ENCODE measurements around the gene CEBPZOS.
"Not testable (repeated sequence)": the region's sequence is repeated elsewhere in the genome, so short reads cannot be mapped to it uniquely, and the experiment has no call there.

Gene CEBPZOS

GRCh38 chr2:37203708-37204107, 7.4 kb downstream of the CEBPZOS start:
- H3K4me1 Mint-ChIP-seq (ENCODE audit: low read depth): peaks cover 19% of the 10 kb centered on the region
- no peak overlapping the region for H3K4me3 Mint-ChIP-seq
- H3K36me3 Mint-ChIP-seq (ENCODE audit: low read depth): peaks cover 77% of the 10 kb centered on the region
- no peaks in the 10 kb centered on the region for H3K27me3 Mint-ChIP-seq
- intact Hi-C loops (cut with micrococcal nuclease): no loop called here
- no peak overlapping the region for H3K27ac Mint-ChIP-seq
- peaks cover 40% of the 10 kb centered on the region for H3K9me3 Mint-ChIP-seq

- peaks cover 51% of the 10 kb centered on the region for H3K9me3 Mint-ChIP-seq
- not testable (repeated sequence) for H3K27ac Mint-ChIP-seq
These were observed 8.9 kb downstream of the CEBPZOS start for GRCh38 chr2:37205071-37205661.

GRCh38 chr2:37205689-37206341, 9.5 kb downstream of the CEBPZOS start:
- H3K27me3 Mint-ChIP-seq: no peaks in the 10 kb centered on the region
- H3K4me1 Mint-ChIP-seq (ENCODE audit: low read depth): peaks cover 9% of the 10 kb centered on the region
- H3K27ac Mint-ChIP-seq: no peak overlapping the region
- no peak overlapping the region for H3K4me3 Mint-ChIP-seq
- intact Hi-C loops (cut with micrococcal nuclease): no loop called here
- H3K9me3 Mint-ChIP-seq: peaks cover 51% of the 10 kb centered on the region
- H3K36me3 Mint-ChIP-seq (ENCODE audit: low read depth): peaks cover 92% of the 10 kb centered on the region

More at GRCh38 chr2:37205071-37205661, 8.9 kb downstream of the CEBPZOS start:
- H3K4me3 Mint-ChIP-seq; intact Hi-C loops (cut with micrococcal nuclease); H3K27me3 Mint-ChIP-seq; H3K4me1 Mint-ChIP-seq (ENCODE audit: low read depth): not testable (repeated sequence)
- peaks cover 92% of the 10 kb centered on the region for H3K36me3 Mint-ChIP-seq (ENCODE audit: low read depth)

- H3K27me3 Mint-ChIP-seq; H3K27ac Mint-ChIP-seq; H3K4me3 Mint-ChIP-seq; intact Hi-C loops (cut with micrococcal nuclease): not testable (repeated sequence)
- peaks cover 51% of the 10 kb centered on the region for H3K9me3 Mint-ChIP-seq
- peaks cover 92% of the 10 kb centered on the region for H3K36me3 Mint-ChIP-seq (ENCODE audit: low read depth)
- peaks cover 10% of the 10 kb centered on the region for H3K4me1 Mint-ChIP-seq (ENCODE audit: low read depth)
These were observed 10.5 kb downstream of the CEBPZOS start for GRCh38 chr2:37206760-37207159.

GRCh38 chr2:37211212-37211611, 14.9 kb downstream of the CEBPZOS start:
- peaks cover 86% of the 10 kb centered on the region for H3K36me3 Mint-ChIP-seq (ENCODE audit: low read depth)
- no peak overlapping the region for H3K27ac Mint-ChIP-seq
- peaks cover 35% of the 10 kb centered on the region for H3K9me3 Mint-ChIP-seq
- no peaks in the 10 kb centered on the region for H3K27me3 Mint-ChIP-seq
- no peak overlapping the region for H3K4me3 Mint-ChIP-seq
- intact Hi-C loops (cut with micrococcal nuclease): no loop called here
- H3K4me1 Mint-ChIP-seq (ENCODE audit: low read depth): peaks cover 19% of the 10 kb centered on the region

- no peaks in the 10 kb centered on the region for H3K27me3 Mint-ChIP-seq
- no peak overlapping the region for H3K4me3 Mint-ChIP-seq
- intact Hi-C loops (cut with micrococcal nuclease): no loop called here
- peaks cover 28% of the 10 kb centered on the region for H3K9me3 Mint-ChIP-seq
- H3K36me3 Mint-ChIP-seq (ENCODE audit: low read depth): peaks cover 86% of the 10 kb centered on the region
- no peak overlapping the region for H3K27ac Mint-ChIP-seq
- peaks cover 19% of the 10 kb centered on the region for H3K4me1 Mint-ChIP-seq (ENCODE audit: low read depth)
These were observed 15.6 kb downstream of the CEBPZOS start for GRCh38 chr2:37211939-37212338.

- Mint-ChIP-seq H3K36me3 (ENCODE audit: low read depth) (peaks cover 86% of the 10 kb centered on the region), H3K9me3 (no peaks in the 10 kb centered on the region), H3K27ac (peak overlapping the region; percentile 48), H3K27me3 (no peaks in the 10 kb centered on the region), H3K4me1 (ENCODE audit: low read depth) (peaks cover 14% of the 10 kb centered on the region), H3K4me3 (no peak overlapping the region)
- intact Hi-C loops (cut with micrococcal nuclease): no loop called here
These were observed 19.0 kb downstream of the CEBPZOS start for GRCh38 chr2:37215250-37215649.

- no peak overlapping the region for H3K4me3 Mint-ChIP-seq
- H3K27ac Mint-ChIP-seq: no peak overlapping the region
- H3K9me3 Mint-ChIP-seq: no peaks in the 10 kb centered on the region
- H3K36me3 Mint-ChIP-seq (ENCODE audit: low read depth): peaks cover 87% of the 10 kb centered on the region
- intact Hi-C loops (cut with micrococcal nuclease): no loop called here
- H3K4me1 Mint-ChIP-seq (ENCODE audit: low read depth): peaks cover 8% of the 10 kb centered on the region
- H3K27me3 Mint-ChIP-seq: no peaks in the 10 kb centered on the region
These were observed 22.8 kb downstream of the CEBPZOS start for GRCh38 chr2:37219046-37219445.

GRCh38 chr2:37223131-37223530, 26.8 kb downstream of the CEBPZOS start:
- H3K9me3 Mint-ChIP-seq: no peaks in the 10 kb centered on the region

GRCh38 chr2:37224063-37224462, 27.8 kb downstream of the CEBPZOS start:
- peaks cover 87% of the 10 kb centered on the region for H3K36me3 Mint-ChIP-seq (ENCODE audit: low read depth)
- H3K9me3 Mint-ChIP-seq: no peaks in the 10 kb centered on the region
- intact Hi-C loops (cut with micrococcal nuclease): no loop called here
- no peak overlapping the region for H3K27ac Mint-ChIP-seq
- H3K27me3 Mint-ChIP-seq: no peaks in the 10 kb centered on the region
- no peak overlapping the region for H3K4me3 Mint-ChIP-seq
- H3K4me1 Mint-ChIP-seq (ENCODE audit: low read depth): peaks cover 26% of the 10 kb centered on the region

More at GRCh38 chr2:37223131-37223530, 26.8 kb downstream of the CEBPZOS start:
- Mint-ChIP-seq H3K4me1 (ENCODE audit: low read depth) (peaks cover 26% of the 10 kb centered on the region), H3K27me3 (no peaks in the 10 kb centered on the region), H3K4me3 (no peak overlapping the region), H3K36me3 (ENCODE audit: low read depth) (peaks cover 87% of the 10 kb centered on the region), H3K27ac (no peak overlapping the region)
- intact Hi-C loops (cut with micrococcal nuclease): no loop called here

GRCh38 chr2:37225129-37225528, 28.8 kb downstream of the CEBPZOS start:
- H3K27me3 Mint-ChIP-seq; H3K9me3 Mint-ChIP-seq; H3K27ac Mint-ChIP-seq; H3K4me3 Mint-ChIP-seq; intact Hi-C loops (cut with micrococcal nuclease): not testable (repeated sequence)
- Mint-ChIP-seq H3K4me1 (ENCODE audit: low read depth) (peaks cover 31% of the 10 kb centered on the region), H3K36me3 (ENCODE audit: low read depth) (peaks cover 76% of the 10 kb centered on the region)

- Mint-ChIP-seq H3K9me3 (no peaks in the 10 kb centered on the region), H3K27ac (no peak overlapping the region), H3K4me3 (no peak overlapping the region), H3K36me3 (ENCODE audit: low read depth) (peaks cover 59% of the 10 kb centered on the region), H3K27me3 (no peaks in the 10 kb centered on the region), H3K4me1 (ENCODE audit: low read depth) (peaks cover 31% of the 10 kb centered on the region)
- intact Hi-C loops (cut with micrococcal nuclease): no loop called here
These were observed 30.6 kb downstream of the CEBPZOS start for GRCh38 chr2:37226863-37227262.

GRCh38 chr2:37228788-37229187, 32.5 kb downstream of the CEBPZOS start:
- Mint-ChIP-seq H3K4me1 (ENCODE audit: low read depth) (peaks cover 30% of the 10 kb centered on the region), H3K27me3 (no peaks in the 10 kb centered on the region), H3K27ac (no peak overlapping the region), H3K4me3 (no peak overlapping the region), H3K9me3 (no peaks in the 10 kb centered on the region), H3K36me3 (ENCODE audit: low read depth) (peaks cover 41% of the 10 kb centered on the region)
- intact Hi-C loops (cut with micrococcal nuclease): no loop called here

GRCh38 chr2:37230581-37230980, 34.3 kb downstream of the CEBPZOS start:
- H3K4me3 Mint-ChIP-seq: no peak overlapping the region
- H3K9me3 Mint-ChIP-seq: no peaks in the 10 kb centered on the region
- peaks cover 45% of the 10 kb centered on the region for H3K36me3 Mint-ChIP-seq (ENCODE audit: low read depth)
- H3K27me3 Mint-ChIP-seq: no peaks in the 10 kb centered on the region
- no peak overlapping the region for H3K27ac Mint-ChIP-seq
- intact Hi-C loops (cut with micrococcal nuclease): loop anchor here (2.0 to 10.0 kb wide), 3 partner anchors 33 to 146 kb away; partner anchors contain the start of genes CEBPZOS, GPATCH11 and HEATR5B
- peaks cover 28% of the 10 kb centered on the region for H3K4me1 Mint-ChIP-seq (ENCODE audit: low read depth)

Data from dendritic cell treated with granulocyte-macrophage colony-stimulating factor and Interleukin-4, amounts not matched to agents 40 ng/mL and 50 ng/mL, for 4 days (primary cell).